Gastroesophageal sphincter (tissue), 3 donors: ENCODE results near the gene MAML3.

Experiments
- CTCF ChIP-seq, 4 experiments: fragments of 200-600 bp in 2 of 4; fragments of 450-650 bp in 2 of 4; sonication (generic) in 1 of 4; IDR thresholded peaks; one replicate each; pipeline ENCODE4 v1.5.1; 2017 to 2019; ENCODE audit warnings: antibody characterized with exemption in 4 of 4, mild to moderate bottlenecking in 2 of 4, moderate library complexity in 2 of 4
- EP300 ChIP-seq: sonication (generic); formaldehyde crosslinking; IDR thresholded peaks from one replicate; pipeline ENCODE4 v1.6.1; 2017; ENCODE audit warnings: antibody characterized with exemption, mild to moderate bottlenecking
- POLR2A ChIP-seq, 2 donors: fragments of 450-650 bp; IDR thresholded peaks; one replicate each; pipeline ENCODE4 v1.6.1; 2017; ENCODE audit warnings: antibody characterized with exemption in 2 of 2, mild to moderate bottlenecking in 2 of 2, moderate library complexity in 1 of 2
- POLR2AphosphoS5 ChIP-seq: sonication (generic); formaldehyde crosslinking; IDR thresholded peaks from one replicate; pipeline ENCODE4 v1.6.1; 2017; ENCODE audit warnings: antibody characterized with exemption

- no peak for TF ChIP-seq CTCF (IDR thresholded peaks at IDR 0.05)
- TF ChIP-seq POLR2AphosphoS5, result no peak
- no peak for TF ChIP-seq POLR2A (IDR thresholded peaks at IDR 0.05)
- no peak for TF ChIP-seq EP300
These were observed 301.2 kb downstream of the MAML3 start for GRCh38 chr4:139852612-139853269.
